ENCODE measurements around the gene DKK3.

Gene DKK3

GRCh38 chr11:12029738-12030363 is 21.4 kb upstream of the DKK3 start:
- DNase-seq: no peak

- DNase-seq: no peak
These were observed 20.7 kb upstream of the DKK3 start for GRCh38 chr11:12029119-12029518.

GRCh38 chr11:12028303-12028702 is 19.9 kb upstream of the DKK3 start:
- no peak for DNase-seq

- DNase-seq: no peak
These were observed 18.1 kb upstream of the DKK3 start for GRCh38 chr11:12026331-12027211.

GRCh38 chr11:12024254-12024926 is 16.0 kb upstream of the DKK3 start:
- no peak for DNase-seq

GRCh38 chr11:12023015-12023414 is 14.6 kb upstream of the DKK3 start:
- no peak for DNase-seq

- no peak for DNase-seq
These were observed 12.1 kb upstream of the DKK3 start for GRCh38 chr11:12020546-12020945.

- no peak for DNase-seq
These were observed 11.5 kb upstream of the DKK3 start for GRCh38 chr11:12019866-12020416.

- DNase-seq: no peak
These were observed 10.9 kb upstream of the DKK3 start for GRCh38 chr11:12019337-12019736.

- DNase-seq: no peak
These were observed 9.5 kb upstream of the DKK3 start for GRCh38 chr11:12017865-12018453.

- no peak for DNase-seq
These were observed 8.8 kb upstream of the DKK3 start for GRCh38 chr11:12017243-12017678.

- no peak for DNase-seq
These were observed 7.8 kb upstream of the DKK3 start for GRCh38 chr11:12016246-12016645.

- no peak for DNase-seq
These were observed 7.1 kb upstream of the DKK3 start for GRCh38 chr11:12015486-12015885.

- DNase-seq: no peak
These were observed 5.4 kb upstream of the DKK3 start for GRCh38 chr11:12013781-12014180.

GRCh38 chr11:12009617-12010321 is 1.3 kb upstream of the DKK3 start:
- no peak for DNase-seq

GRCh38 chr11:12008790-12009616 is 577 bp upstream of the DKK3 start:
- no peak for DNase-seq

- no peak for DNase-seq
These were observed 1.2 kb downstream of the DKK3 start for GRCh38 chr11:12007230-12007593.

- DNase-seq: no peak
These were observed 1.7 kb downstream of the DKK3 start for GRCh38 chr11:12006552-12007229.

- DNase-seq: no peak
These were observed 3.0 kb downstream of the DKK3 start for GRCh38 chr11:12005476-12005875.

GRCh38 chr11:12005061-12005460 is 3.4 kb downstream of the DKK3 start:
- DNase-seq: no peak

GRCh38 chr11:12003815-12004214 is 4.6 kb downstream of the DKK3 start:
- no peak for DNase-seq
